ENCODE measurements around the gene CELSR3.

The CELSR3 gene

GRCh38 chr3:48594417-48595049 lies 68.2 kb downstream of the CELSR3 start:
- intact Hi-C loops (cut with DNase I), result no loop called here
- peak in 2 of 42 donors; percentile 17 to 35 for DNase-seq

- no peak for DNase-seq
- intact Hi-C loops (cut with DNase I), result no loop called here
These were observed 69.3 kb downstream of the CELSR3 start for GRCh38 chr3:48593337-48593736.

- intact Hi-C loops (cut with DNase I), result no loop called here
- no peak for DNase-seq
These were observed 70.1 kb downstream of the CELSR3 start for GRCh38 chr3:48592519-48593087.

GRCh38 chr3:48591886-48592518 lies 70.7 kb downstream of the CELSR3 start:
- no peak for DNase-seq
- intact Hi-C loops (cut with DNase I), result no loop called here

GRCh38 chr3:48591436-48591835 lies 71.2 kb downstream of the CELSR3 start:
- DNase-seq, result no peak
- intact Hi-C loops (cut with DNase I), result no loop called here

GRCh38 chr3:48588230-48588629 lies 74.5 kb downstream of the CELSR3 start:
- peak in 5 of 42 donors; percentile 12 to 36 (median 18) for DNase-seq
- intact Hi-C loops (cut with DNase I), result no loop called here

GRCh38 chr3:48587686-48588085 lies 75.0 kb downstream of the CELSR3 start:
- no peak for DNase-seq
- intact Hi-C loops (cut with DNase I), result no loop called here

Data from head of caudate nucleus (tissue), 42 donors.